Measurements from ENCODE around the gene KANK2.

GRCh38 chr19:11171144-11171543 is 26.2 kb downstream of the KANK2 start:
- TF ChIP-seq EZH2phosphoT487 (IDR thresholded peaks at IDR 0.05; ENCODE audit: insufficient read depth, low read depth) (no peak), EZH2 (IDR thresholded peaks at IDR 0.05; ENCODE audit: insufficient read depth, poor library complexity, severe bottlenecking) (no peak)
